ENCODE results near the gene ZMYM4.

GRCh38 chr1:35394386-35394785, 125.9 kb downstream of the ZMYM4 start:
- TF ChIP-seq CTCF (IDR thresholded peaks at IDR 0.05) = no peak
- TF ChIP-seq POLR2A (IDR thresholded peaks at IDR 0.05) = no peak

All from Peyer's patch (tissue), 4 donors.